ENCODE measurements around the gene ATOSB. TPM values are rescaled to one million over a fixed set of nuclear protein-coding genes. Genes with fewer than 3 reads are reported as not detected.

ATOSB gene
- total RNA-seq, 1 donor from 2014 or later: 43.2 TPM

- Mint-ChIP-seq H3K4me3 (ENCODE audit: unreplicated experiment) (peak overlapping the region; percentile 96), H3K27me3 (ENCODE audit: low read depth) (no peaks in the 10 kb centered on the region), H3K36me3 (ENCODE audit: low read depth) (peaks cover 28% of the 10 kb centered on the region), H3K27ac (ENCODE audit: unreplicated experiment) (peak overlapping the region; percentile 99), H3K4me1 (ENCODE audit: low read depth) (peaks cover 29% of the 10 kb centered on the region), H3K9me3 (ENCODE audit: low read depth) (no peaks in the 10 kb centered on the region)
- TF ChIP-seq, protein P1, sequence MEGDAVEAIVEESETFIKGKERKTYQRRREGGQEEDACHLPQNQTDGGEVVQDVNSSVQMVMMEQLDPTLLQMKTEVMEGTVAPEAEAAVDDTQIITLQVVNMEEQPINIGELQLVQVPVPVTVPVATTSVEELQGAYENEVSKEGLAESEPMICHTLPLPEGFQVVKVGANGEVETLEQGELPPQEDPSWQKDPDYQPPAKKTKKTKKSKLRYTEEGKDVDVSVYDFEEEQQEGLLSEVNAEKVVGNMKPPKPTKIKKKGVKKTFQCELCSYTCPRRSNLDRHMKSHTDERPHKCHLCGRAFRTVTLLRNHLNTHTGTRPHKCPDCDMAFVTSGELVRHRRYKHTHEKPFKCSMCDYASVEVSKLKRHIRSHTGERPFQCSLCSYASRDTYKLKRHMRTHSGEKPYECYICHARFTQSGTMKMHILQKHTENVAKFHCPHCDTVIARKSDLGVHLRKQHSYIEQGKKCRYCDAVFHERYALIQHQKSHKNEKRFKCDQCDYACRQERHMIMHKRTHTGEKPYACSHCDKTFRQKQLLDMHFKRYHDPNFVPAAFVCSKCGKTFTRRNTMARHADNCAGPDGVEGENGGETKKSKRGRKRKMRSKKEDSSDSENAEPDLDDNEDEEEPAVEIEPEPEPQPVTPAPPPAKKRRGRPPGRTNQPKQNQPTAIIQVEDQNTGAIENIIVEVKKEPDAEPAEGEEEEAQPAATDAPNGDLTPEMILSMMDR (IDR thresholded peaks at IDR 0.05): no peak
- DNase-seq (ENCODE audit: low spot score): no peak
Observed at GRCh38 chr9:35103660-35104191, 11.9 kb downstream of the ATOSB start.

GRCh38 chr9:35102769-35103659, 12.6 kb downstream of the ATOSB start, which contains the start of gene STOML2:
STOML2 (minus strand) TSS chr9:35103131; CDS start chr9:35103094, 37 bp downstream.
- peaks cover 24% of the 10 kb centered on the region for H3K36me3 Mint-ChIP-seq (ENCODE audit: low read depth)
- H3K27ac Mint-ChIP-seq (ENCODE audit: unreplicated experiment): peak within 1 kb of the TSS; percentile 99

GRCh38 chr9:35102465-35102768, 13.2 kb downstream of the ATOSB start:
- Mint-ChIP-seq H3K9me3 (ENCODE audit: low read depth) (no peaks in the 10 kb centered on the region), H3K36me3 (ENCODE audit: low read depth) (peaks cover 24% of the 10 kb centered on the region), H3K27ac (ENCODE audit: unreplicated experiment) (peak overlapping the region; percentile 99), H3K4me1 (ENCODE audit: low read depth) (peaks cover 27% of the 10 kb centered on the region), H3K27me3 (ENCODE audit: low read depth) (no peaks in the 10 kb centered on the region), H3K4me3 (ENCODE audit: unreplicated experiment) (peak overlapping the region; percentile 96)
- DNase-seq (ENCODE audit: low spot score): no peak
- TF ChIP-seq, protein P1 (IDR thresholded peaks at IDR 0.05): no peak

More at GRCh38 chr9:35102769-35103659, 12.6 kb downstream of the ATOSB start, which contains the start of gene STOML2:
- no peaks in the 10 kb centered on the region for H3K27me3 Mint-ChIP-seq (ENCODE audit: low read depth)
- no peaks in the 10 kb centered on the region for H3K9me3 Mint-ChIP-seq (ENCODE audit: low read depth)
- TF ChIP-seq, protein P1 (IDR thresholded peaks at IDR 0.05): no peak
- peak; percentile 97 for DNase-seq (ENCODE audit: low spot score)
- peaks cover 27% of the 10 kb centered on the region for H3K4me1 Mint-ChIP-seq (ENCODE audit: low read depth)
- H3K4me3 Mint-ChIP-seq (ENCODE audit: unreplicated experiment): peak within 1 kb of the TSS; percentile 96

- H3K4me1 Mint-ChIP-seq (ENCODE audit: low read depth): peaks cover 19% of the 10 kb centered on the region
- no peak overlapping the region for H3K27ac Mint-ChIP-seq (ENCODE audit: unreplicated experiment)
- no peak overlapping the region for H3K4me3 Mint-ChIP-seq (ENCODE audit: unreplicated experiment)
- no peak for DNase-seq (ENCODE audit: low spot score)
- H3K36me3 Mint-ChIP-seq (ENCODE audit: low read depth): peaks cover 12% of the 10 kb centered on the region
- TF ChIP-seq, protein P1 (IDR thresholded peaks at IDR 0.05): no peak
- H3K9me3 Mint-ChIP-seq (ENCODE audit: low read depth): no peaks in the 10 kb centered on the region
- no peaks in the 10 kb centered on the region for H3K27me3 Mint-ChIP-seq (ENCODE audit: low read depth)
Observed at GRCh38 chr9:35097573-35097972, 18.1 kb downstream of the ATOSB start.

GRCh38 chr9:35096035-35096849, 19.4 kb downstream of the ATOSB start, which contains the start of gene PIGO:
PIGO (minus strand) TSS chr9:35096591; CDS start chr9:35095565, 1,026 bp downstream.
- Mint-ChIP-seq H3K9me3 (ENCODE audit: low read depth) (no peaks in the 10 kb centered on the region), H3K36me3 (ENCODE audit: low read depth) (peaks cover 12% of the 10 kb centered on the region), H3K27ac (ENCODE audit: unreplicated experiment) (peak within 1 kb of the TSS; percentile 85), H3K4me1 (ENCODE audit: low read depth) (peaks cover 9% of the 10 kb centered on the region), H3K27me3 (ENCODE audit: low read depth) (no peaks in the 10 kb centered on the region), H3K4me3 (ENCODE audit: unreplicated experiment) (peak within 1 kb of the TSS; percentile 78)
- no peak for DNase-seq (ENCODE audit: low spot score)
- TF ChIP-seq, protein P1 (IDR thresholded peaks at IDR 0.05): peak; percentile 90
